Activated B cell treated with CpG ODN at 0.5 μM for 24 hours (primary cell): ENCODE measurements around the gene IFFO2. TPM values are rescaled to one million over a fixed set of nuclear protein-coding genes. Genes with fewer than 3 reads are reported as not detected.

Experiments used
- ATAC-seq: fragments of 200-7000 bp; cut with Tn5 transposase; one replicate; pipeline ENCODE4 v1.10.0; 2021; ENCODE audit warnings: low read depth, mild to moderate bottlenecking, moderate library complexity
- CTCF ChIA-PET: fragments of 350-600 bp; sonication (Branson Sonifier 250); formaldehyde crosslinking; loops from one replicate; lab custom pipeline; 2021; ENCODE audit warnings: antibody characterized with exemption; lab: Charles Lee
- POLR2A ChIA-PET: fragments of 350-600 bp; sonication (Branson Sonifier 250); formaldehyde crosslinking; loops from one replicate; lab custom pipeline; 2021; ENCODE audit warnings: antibody characterized with exemption; lab: Charles Lee
- DNase-seq: peaks from one replicate; pipeline ENCODE4 v3.0.0; 2022
- H3K27ac Mint-ChIP-seq: one replicate; pipeline ENCODE4 v1.8.0; 2020; ENCODE audit warnings: mixed read lengths
- H3K27me3 Mint-ChIP-seq: one replicate; pipeline ENCODE4 v1.8.0; 2021; ENCODE audit warnings: mixed read lengths
- H3K36me3 Mint-ChIP-seq: one replicate; pipeline ENCODE4 v1.8.0; 2021; ENCODE audit warnings: low read depth, mixed read lengths
- H3K4me1 Mint-ChIP-seq: one replicate; pipeline ENCODE4 v1.8.0; 2021; ENCODE audit warnings: mixed read lengths
- H3K4me3 Mint-ChIP-seq: one replicate; pipeline ENCODE4 v1.8.0; 2020; ENCODE audit warnings: mild to moderate bottlenecking, mixed read lengths
- H3K9me3 Mint-ChIP-seq: one replicate; pipeline ENCODE4 v1.8.0; 2020; ENCODE audit warnings: mixed read lengths
- CTCF ChIP-seq: fragments of 200-600 bp; IDR thresholded peaks from one replicate; pipeline ENCODE4 v1.8.0; 2022; ENCODE audit warnings: antibody characterized with exemption, mild to moderate bottlenecking
- intact Hi-C: fragments of 100-400 bp; cut with micrococcal nuclease; formaldehyde crosslinking; loops from one replicate; pipeline ENCODE4 v1.15.1; 2024
- total RNA-seq: library from RNA; stranded (reverse); gene quantifications from 2 replicates; pipeline ENCODE4 v1.2.3, GENCODE V29; 2022

The IFFO2 gene
- total RNA-seq, 1 donor from 2014 or later, result 13.0 TPM

- CTCF ChIA-PET, result interaction anchor here (0.6 to 5.2 kb wide), 19 partner anchors 9 to 357 kb away, joined by 3 to 76 read pairs (median 5); partner anchors contain the start of gene ALDH4A1
- H3K27ac Mint-ChIP-seq, result no peak overlapping the region
- DNase-seq (no peak), ATAC-seq (no peak)
- no peak overlapping the region for H3K4me3 Mint-ChIP-seq
- intact Hi-C loops, result loop anchor here (1.0 kb wide), 7 partner anchors 18 to 357 kb away; partner anchors contain the start of gene ALDH4A1
- POLR2A ChIA-PET, result interaction anchor here (1.2 kb wide), 1 partner anchor 88 kb away, joined by 5 read pairs; no protein-coding TSS in a partner anchor
- no peaks in the 10 kb centered on the region for H3K9me3 Mint-ChIP-seq
- H3K36me3 Mint-ChIP-seq, result peaks cover 2% of the 10 kb centered on the region
- no peaks in the 10 kb centered on the region for H3K4me1 Mint-ChIP-seq
- no peaks in the 10 kb centered on the region for H3K27me3 Mint-ChIP-seq
- TF ChIP-seq CTCF, result peak; percentile 14
These were observed 72.1 kb downstream of the IFFO2 start for GRCh38 chr1:18884419-18884717.

GRCh38 chr1:18883636-18884418 is 72.6 kb downstream of the IFFO2 start:
- intact Hi-C loops, result loop anchor here (1.0 kb wide), 7 partner anchors 18 to 357 kb away; partner anchors contain the start of gene ALDH4A1
- CTCF ChIA-PET, result interaction anchor here (0.6 to 5.2 kb wide), 20 partner anchors 8 to 357 kb away, joined by 3 to 76 read pairs (median 4); partner anchors contain the start of gene ALDH4A1
- peak; percentile 95 for ATAC-seq
- Mint-ChIP-seq H3K27me3 (no peaks in the 10 kb centered on the region), H3K27ac (no peak overlapping the region), H3K9me3 (no peaks in the 10 kb centered on the region), H3K36me3 (peaks cover 2% of the 10 kb centered on the region), H3K4me3 (no peak overlapping the region), H3K4me1 (no peaks in the 10 kb centered on the region)
- TF ChIP-seq CTCF, result peak; percentile 70
- POLR2A ChIA-PET, result interaction anchor here (1.2 kb wide), 1 partner anchor 88 kb away, joined by 5 read pairs; no protein-coding TSS in a partner anchor
- peak; percentile 63 for DNase-seq

- ChIA-PET POLR2A (no interaction called here), CTCF (interaction anchor here (1.0 to 5.2 kb wide), 8 partner anchors 21 to 358 kb away, joined by 3 to 76 read pairs (median 11); partner anchors contain the start of gene ALDH4A1)
- Mint-ChIP-seq H3K27me3 (no peaks in the 10 kb centered on the region), H3K27ac (no peak overlapping the region), H3K4me1 (no peaks in the 10 kb centered on the region), H3K9me3 (no peaks in the 10 kb centered on the region), H3K36me3 (peaks cover 2% of the 10 kb centered on the region), H3K4me3 (no peak overlapping the region)
- intact Hi-C loops, result no loop called here
- no peak for TF ChIP-seq CTCF
- ATAC-seq (no peak), DNase-seq (no peak)
These were observed 73.4 kb downstream of the IFFO2 start for GRCh38 chr1:18883079-18883478.

GRCh38 chr1:18882486-18882885 is 74.0 kb downstream of the IFFO2 start:
- H3K36me3 Mint-ChIP-seq, result peaks cover 2% of the 10 kb centered on the region
- no peak overlapping the region for H3K27ac Mint-ChIP-seq
- H3K27me3 Mint-ChIP-seq, result no peaks in the 10 kb centered on the region
- no peak overlapping the region for H3K4me3 Mint-ChIP-seq
- no peak for TF ChIP-seq CTCF
- intact Hi-C loops, result no loop called here
- CTCF ChIA-PET, result interaction anchor here (2.4 to 5.2 kb wide), 2 partner anchors 30 to 89 kb away, joined by 14 to 76 read pairs; no protein-coding TSS in a partner anchor
- POLR2A ChIA-PET, result no interaction called here
- DNase-seq (no peak), ATAC-seq (no peak)
- no peaks in the 10 kb centered on the region for H3K9me3 Mint-ChIP-seq
- no peaks in the 10 kb centered on the region for H3K4me1 Mint-ChIP-seq

- TF ChIP-seq CTCF, result no peak
- ATAC-seq (no peak), DNase-seq (no peak)
- intact Hi-C loops, result no loop called here
- H3K27ac Mint-ChIP-seq, result no peak overlapping the region
- no peaks in the 10 kb centered on the region for H3K9me3 Mint-ChIP-seq
- no peaks in the 10 kb centered on the region for H3K27me3 Mint-ChIP-seq
- no peaks in the 10 kb centered on the region for H3K4me1 Mint-ChIP-seq
- ChIA-PET CTCF (no interaction called here), POLR2A (no interaction called here)
- no peak overlapping the region for H3K4me3 Mint-ChIP-seq
- H3K36me3 Mint-ChIP-seq, result peaks cover 2% of the 10 kb centered on the region
These were observed 74.6 kb downstream of the IFFO2 start for GRCh38 chr1:18881642-18882431.
